Right atrium auricular region (tissue), 2 donors: ENCODE measurements around the gene ZNF506. TPM values are rescaled to one million over a fixed set of nuclear protein-coding genes. Genes with fewer than 3 reads are reported as not detected.
"Not testable (repeated sequence)": the region's sequence is repeated elsewhere in the genome, so short reads cannot be mapped to it uniquely, and the experiment has no call there.

Source experiments
- DNase-seq: peaks from one replicate; pipeline ENCODE4 v3.0.0-alpha.2; 2019; ENCODE audit warnings: low spot score
- H3K27ac ChIP-seq, 2 donors: fragments of 200-600 bp; sonication (generic); 1 replicate in 1 of 2; 2 replicates in 1 of 2; pipeline ENCODE4 v1.5.1; 2016 to 2019
- H3K27me3 ChIP-seq, 2 donors: fragments of 200-600 bp; sonication (generic); one replicate each; pipeline versions ENCODE4 v1.5.1 to v1.6.0; 2017 to 2019
- H3K36me3 ChIP-seq: fragments of 200-600 bp; sonication (generic); one replicate; pipeline ENCODE4 v1.5.1; 2016
- H3K4me1 ChIP-seq, 2 donors: fragments of 200-600 bp; sonication (generic); one replicate each; pipeline versions ENCODE4 v1.5.1 to v1.6.0; 2017 to 2019
- H3K4me3 ChIP-seq, 2 donors: fragments of 200-600 bp; sonication (generic); 1 replicate in 1 of 2; 2 replicates in 1 of 2; pipeline ENCODE4 v1.5.1; 2017 to 2019; ENCODE audit warnings: mild to moderate bottlenecking in 1 of 2, moderate library complexity in 1 of 2
- H3K9me3 ChIP-seq, 2 donors: fragments of 200-600 bp; sonication (generic); one replicate each; pipeline ENCODE4 v1.5.1; 2019
- total RNA-seq, 2 donors: library from RNA; depleted of rRNA; stranded (reverse); fragments of >200 nt; gene quantifications; one replicate each; pipeline ENCODE4 v1.1.0, GENCODE V29; 2016
- TF ChIP-seq, protein P1 (sequence below), 2 donors: fragments of 200-600 bp; sonication (generic); IDR thresholded peaks; one replicate each; pipeline ENCODE4 v1.5.1; 2019; ENCODE audit warnings: antibody characterized with exemption in 2 of 2

ZNF506 gene
- total RNA-seq, 2 donors from 2014 or later = 14.2 to 18.2 TPM

DNA sequence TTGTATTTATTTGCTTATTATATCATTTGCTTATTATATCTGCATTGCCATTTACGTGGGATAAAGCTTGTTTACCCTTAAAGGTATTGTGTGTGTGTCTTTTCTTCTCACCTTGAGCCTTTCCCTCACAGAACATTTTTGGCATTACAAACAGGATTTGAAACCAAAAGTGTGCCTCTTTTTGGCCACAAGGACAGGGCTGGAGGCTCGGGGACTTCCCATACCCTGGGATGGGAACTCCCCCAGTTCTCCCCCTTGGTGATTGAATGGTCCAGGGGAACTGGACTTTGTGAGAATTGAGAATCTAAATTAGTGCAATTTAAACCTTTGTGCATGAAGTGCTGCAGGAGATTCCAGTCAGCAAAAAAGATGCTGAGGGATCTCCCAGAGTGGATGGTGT is 2.4 kb upstream of the ZNF506 start:
- Histone ChIP-seq H3K36me3 (no peaks in the 10 kb centered on the region), H3K27ac (no peak overlapping the region), H3K4me1 (peaks cover 0 to 13% of the 10 kb centered on the region in 2 donors), H3K27me3 (no peaks in the 10 kb centered on the region), H3K9me3 (peaks cover 0 to 15% of the 10 kb centered on the region in 2 donors), H3K4me3 (no peak overlapping the region)
- TF ChIP-seq, protein P1, sequence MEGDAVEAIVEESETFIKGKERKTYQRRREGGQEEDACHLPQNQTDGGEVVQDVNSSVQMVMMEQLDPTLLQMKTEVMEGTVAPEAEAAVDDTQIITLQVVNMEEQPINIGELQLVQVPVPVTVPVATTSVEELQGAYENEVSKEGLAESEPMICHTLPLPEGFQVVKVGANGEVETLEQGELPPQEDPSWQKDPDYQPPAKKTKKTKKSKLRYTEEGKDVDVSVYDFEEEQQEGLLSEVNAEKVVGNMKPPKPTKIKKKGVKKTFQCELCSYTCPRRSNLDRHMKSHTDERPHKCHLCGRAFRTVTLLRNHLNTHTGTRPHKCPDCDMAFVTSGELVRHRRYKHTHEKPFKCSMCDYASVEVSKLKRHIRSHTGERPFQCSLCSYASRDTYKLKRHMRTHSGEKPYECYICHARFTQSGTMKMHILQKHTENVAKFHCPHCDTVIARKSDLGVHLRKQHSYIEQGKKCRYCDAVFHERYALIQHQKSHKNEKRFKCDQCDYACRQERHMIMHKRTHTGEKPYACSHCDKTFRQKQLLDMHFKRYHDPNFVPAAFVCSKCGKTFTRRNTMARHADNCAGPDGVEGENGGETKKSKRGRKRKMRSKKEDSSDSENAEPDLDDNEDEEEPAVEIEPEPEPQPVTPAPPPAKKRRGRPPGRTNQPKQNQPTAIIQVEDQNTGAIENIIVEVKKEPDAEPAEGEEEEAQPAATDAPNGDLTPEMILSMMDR (IDR thresholded peaks at IDR 0.05) = no peak
- no peak for DNase-seq

DNA sequence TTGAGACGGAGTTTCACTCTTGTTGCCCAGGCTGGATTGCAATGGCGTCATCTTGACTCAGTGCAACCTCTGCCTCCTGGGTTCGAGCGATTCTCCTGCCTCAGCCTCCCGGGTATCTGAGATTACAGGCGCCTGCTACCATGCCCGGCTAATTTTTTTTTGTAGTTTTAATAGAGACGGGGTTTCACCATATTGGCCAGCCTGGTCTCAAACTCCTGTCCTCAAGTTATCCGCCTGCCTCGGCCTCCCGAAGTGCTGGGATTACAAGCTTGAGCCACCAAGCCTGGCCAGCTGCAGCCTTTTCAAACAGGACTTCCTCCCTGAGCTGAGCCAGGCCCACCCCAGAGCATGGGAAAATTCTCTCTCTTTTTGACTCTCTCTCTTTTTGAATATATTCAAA is 426 bp upstream of the ZNF506 start:
- Histone ChIP-seq H3K4me3 (peak overlapping the region; percentile 76 to 83), H3K4me1 (peaks cover 0 to 13% of the 10 kb centered on the region in 2 donors), H3K27ac (peak overlapping the region; percentile 88 to 97)
- not testable (repeated sequence) for H3K9me3 ChIP-seq, H3K36me3 ChIP-seq, H3K27me3 ChIP-seq
- peak; percentile 64 for DNase-seq

DNA sequence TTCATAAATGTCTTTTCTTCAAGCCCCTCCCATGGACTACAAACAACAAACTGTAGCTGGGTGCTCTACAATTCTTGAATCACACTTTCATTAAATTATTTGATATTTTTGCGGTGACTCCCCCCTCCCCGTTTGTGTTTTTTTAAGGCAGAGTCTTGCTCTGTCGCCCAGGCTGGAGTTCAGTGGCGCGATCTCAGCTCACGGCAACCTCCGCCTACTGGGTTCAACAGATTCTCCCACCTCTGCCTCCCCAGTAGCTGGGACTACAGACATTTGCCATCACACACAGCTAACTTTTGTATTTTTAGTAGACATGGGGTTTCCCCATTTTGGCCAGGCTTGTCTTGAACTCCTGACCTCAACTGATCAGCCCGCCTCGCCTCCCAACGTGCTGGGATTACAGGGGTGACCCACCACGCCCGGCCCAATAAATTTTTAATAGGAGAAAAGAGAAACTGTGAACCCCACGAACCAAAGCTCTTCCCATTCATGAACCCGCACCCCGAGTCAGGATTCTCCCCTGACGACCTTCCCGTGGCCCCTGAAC is 703 bp downstream of the ZNF506 start:
- Histone ChIP-seq H3K9me3 (peaks cover 0 to 2% of the 10 kb centered on the region in 2 donors), H3K27ac (peak overlapping the region; percentile 88 to 97), H3K4me1 (peaks cover 0 to 13% of the 10 kb centered on the region in 2 donors), H3K4me3 (peak overlapping the region; percentile 76 to 83), H3K36me3 (no peaks in the 10 kb centered on the region), H3K27me3 (no peaks in the 10 kb centered on the region)
- DNase-seq = no peak
- TF ChIP-seq, protein P1 (IDR thresholded peaks at IDR 0.05) = no peak

DNA sequence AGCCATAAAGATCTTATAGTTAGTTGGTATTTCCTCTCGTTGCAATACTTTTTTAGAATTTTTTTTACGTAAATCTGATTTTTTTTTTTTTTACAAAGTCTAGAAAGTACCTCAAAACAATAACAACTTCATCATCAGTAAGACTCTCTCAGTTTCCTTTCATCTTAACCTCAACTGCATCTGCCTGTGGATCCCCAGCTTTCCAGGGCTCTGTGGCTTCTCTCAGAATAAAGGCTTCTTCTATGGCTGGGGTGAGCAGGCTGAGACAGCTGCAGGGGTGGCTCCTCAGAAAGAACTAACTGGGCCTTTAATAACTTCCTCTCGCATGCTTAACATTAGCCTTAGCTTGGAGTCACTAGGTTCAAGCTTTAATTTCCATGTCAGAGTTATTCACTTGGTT is 4.2 kb downstream of the ZNF506 start:
- Histone ChIP-seq H3K4me1 (peaks cover 0 to 15% of the 10 kb centered on the region in 2 donors), H3K27me3 (no peaks in the 10 kb centered on the region), H3K27ac (no peak overlapping the region), H3K4me3 (no peak overlapping the region), H3K9me3 (no peaks in the 10 kb centered on the region), H3K36me3 (no peaks in the 10 kb centered on the region)
- TF ChIP-seq, protein P1 (IDR thresholded peaks at IDR 0.05) = no peak
- DNase-seq = no peak

DNA sequence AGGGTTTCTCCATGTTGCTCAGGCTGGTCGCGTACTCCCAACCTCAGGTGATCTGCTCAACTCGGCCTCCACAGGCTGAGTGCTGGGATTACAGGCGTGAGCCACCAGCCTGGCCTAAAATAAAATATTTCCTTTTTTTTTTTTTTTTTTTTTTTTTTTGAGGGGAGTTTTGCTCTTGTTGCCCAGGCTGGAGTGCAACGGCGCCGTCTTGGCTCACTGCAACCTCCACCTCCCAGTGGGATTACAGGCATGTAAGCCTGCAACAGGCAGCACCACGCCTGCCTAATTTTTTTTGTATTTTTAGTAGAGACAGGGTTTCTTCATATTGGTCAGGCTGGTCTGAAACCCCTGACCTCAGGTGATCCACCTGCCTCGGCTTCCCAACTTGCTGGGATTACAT is 4.9 kb downstream of the ZNF506 start:
- Histone ChIP-seq H3K4me1 (peaks cover 0 to 22% of the 10 kb centered on the region in 2 donors), H3K9me3 (no peaks in the 10 kb centered on the region), H3K4me3 (no peak overlapping the region), H3K27ac (no peak overlapping the region), H3K27me3 (no peaks in the 10 kb centered on the region), H3K36me3 (no peaks in the 10 kb centered on the region)
- TF ChIP-seq, protein P1 (IDR thresholded peaks at IDR 0.05) = no peak
- DNase-seq = no peak

DNA sequence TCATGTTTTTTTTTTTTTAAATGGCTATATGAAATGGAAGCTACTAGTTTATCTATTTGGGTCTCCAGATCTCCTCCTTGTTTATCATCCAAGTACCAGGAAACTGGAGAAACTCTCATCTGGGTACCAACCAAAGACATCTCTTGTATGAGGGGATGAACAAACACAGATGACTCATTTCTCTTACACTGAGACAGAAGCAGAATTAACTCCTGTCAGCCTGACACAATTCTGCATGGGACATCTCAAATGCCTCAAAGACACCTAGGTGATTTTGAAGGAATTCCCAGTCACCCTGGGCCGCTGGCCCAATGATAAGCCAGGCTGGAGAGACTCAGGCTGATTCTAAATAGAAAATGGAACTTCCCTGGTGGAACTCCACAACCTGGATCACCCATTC is 9.6 kb downstream of the ZNF506 start:
- DNase-seq, H3K27ac ChIP-seq, H3K27me3 ChIP-seq, H3K36me3 ChIP-seq, H3K4me1 ChIP-seq, H3K4me3 ChIP-seq, H3K9me3 ChIP-seq: not testable (repeated sequence)

DNA sequence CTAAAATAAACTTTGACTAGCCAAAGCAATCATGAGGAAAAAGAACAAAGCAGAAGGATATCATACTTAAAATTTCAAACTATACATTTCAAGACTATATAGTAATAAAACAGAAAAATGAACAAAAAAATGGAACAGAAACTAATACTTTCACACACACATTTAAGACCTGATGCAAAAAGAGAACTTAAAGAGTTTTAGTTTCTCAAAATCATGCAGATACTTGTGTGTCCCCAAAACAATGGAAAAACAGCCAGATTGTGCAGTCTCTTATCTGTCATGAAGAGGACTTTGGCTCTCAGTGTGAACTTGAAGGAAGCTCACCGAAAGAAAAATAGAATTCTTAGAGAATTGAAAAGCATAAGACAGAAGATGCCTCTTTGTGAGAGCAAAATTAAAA is 16.1 kb downstream of the ZNF506 start:
- Histone ChIP-seq H3K27me3 (no peaks in the 10 kb centered on the region), H3K9me3 (no peaks in the 10 kb centered on the region), H3K27ac (no peak overlapping the region), H3K36me3 (peaks cover 11% of the 10 kb centered on the region), H3K4me3 (no peak overlapping the region), H3K4me1 (no peaks in the 10 kb centered on the region)
- TF ChIP-seq, protein P1 (IDR thresholded peaks at IDR 0.05) = no peak
- no peak for DNase-seq
